CD14-positive monocyte (primary cell): ENCODE data around the gene DTD1. TPM values are rescaled to one million over a fixed set of nuclear protein-coding genes. Genes with fewer than 3 reads are reported as not detected.
A peak's percentile ranks its signal among the peaks of the same experiment; 100 is the strongest.

Experiments
- DNase-seq, 3 donors: peaks; one replicate each; pipeline ENCODE4 v3.0.0-alpha.2; 2011 to 2022
- H2AFZ ChIP-seq: 2 replicates; pipeline ENCODE4 v1.6.0; 2012; ENCODE audit warnings: mild to moderate bottlenecking, low read depth, low read length, inconsistent platforms; ENCODE audit not compliant: insufficient read depth, poor library complexity, severe bottlenecking
- H3K27ac ChIP-seq, 2 donors: 1 replicate in 1 of 2; 2 replicates in 1 of 2; pipeline ENCODE4 v1.5.1; 2012 to 2013; ENCODE audit warnings: low read length in 2 of 2, control low read depth in 1 of 2, inconsistent platforms in 1 of 2, low read depth in 1 of 2, mild to moderate bottlenecking in 1 of 2
- H3K27me3 ChIP-seq, 2 donors: one replicate each; pipeline versions ENCODE4 v1.6.0 to v1.6.1; 2011 to 2013; ENCODE audit warnings: low read length in 2 of 2; ENCODE audit not compliant: control insufficient read depth in 2 of 2, insufficient read depth in 2 of 2
- H3K36me3 ChIP-seq, 2 donors: replicated peaks in 1 of 2; 1 replicate in 1 of 2; 2 replicates in 1 of 2; pipeline versions ENCODE4 v1.5.1 to v1.6.1; 2012 to 2013; ENCODE audit warnings: low read length in 2 of 2, control low read depth in 1 of 2, inconsistent platforms in 1 of 2, mild to moderate bottlenecking in 1 of 2; ENCODE audit not compliant: insufficient read depth in 2 of 2, control insufficient read depth in 1 of 2
- H3K4me1 ChIP-seq, 2 donors: 1 replicate in 1 of 2; 2 replicates in 1 of 2; pipeline versions ENCODE4 v1.5.1 to v1.6.1; 2012 to 2013; ENCODE audit warnings: low read length in 2 of 2, control low read depth in 1 of 2, inconsistent platforms in 1 of 2, mild to moderate bottlenecking in 1 of 2, moderate library complexity in 1 of 2; ENCODE audit not compliant: insufficient read depth in 2 of 2, control insufficient read depth in 1 of 2
- H3K4me2 ChIP-seq: replicated peaks from 2 replicates; pipeline ENCODE3; 2012; ENCODE audit warnings: low read length, moderate library complexity, mild to moderate bottlenecking; ENCODE audit not compliant: poor library complexity, severe bottlenecking; ENCODE audit errors: extremely low read depth
- H3K4me3 ChIP-seq, 3 experiments: fragments of 200-600 bp in 1 of 3; sonication (generic) in 1 of 3; replicated peaks in 1 of 3; 1 replicate in 2 of 3; 2 replicates in 1 of 3; pipeline ENCODE4 v1.5.1; 2011 to 2013; ENCODE audit warnings: low read length in 3 of 3, mild to moderate bottlenecking in 3 of 3, control low read depth in 2 of 3, low read depth in 2 of 3, inconsistent platforms in 1 of 3, moderate library complexity in 1 of 3
- H3K79me2 ChIP-seq: 2 replicates; pipeline ENCODE4 v1.6.0; 2012; ENCODE audit warnings: mild to moderate bottlenecking, control low read depth, inconsistent platforms, low read length, moderate library complexity; ENCODE audit not compliant: insufficient read depth
- H3K9ac ChIP-seq: 2 replicates; pipeline ENCODE4 v1.6.0; 2017; ENCODE audit warnings: low read length, mild to moderate bottlenecking; ENCODE audit not compliant: insufficient read depth, poor library complexity, severe bottlenecking
- H3K9me3 ChIP-seq, 2 donors: replicated peaks in 1 of 2; 1 replicate in 1 of 2; 2 replicates in 1 of 2; pipeline versions ENCODE4 v1.5.1 to v1.6.1; 2012 to 2013; ENCODE audit warnings: low read length in 2 of 2, control low read depth in 1 of 2; ENCODE audit not compliant: control insufficient read depth in 1 of 2, insufficient read depth in 1 of 2
- H4K20me1 ChIP-seq: 2 replicates; pipeline ENCODE4 v1.6.0; 2012; ENCODE audit warnings: mild to moderate bottlenecking, low read length, control low read depth, moderate library complexity; ENCODE audit not compliant: insufficient read depth
- H3K27ac Mint-ChIP-seq, 7 donors: one replicate each; pipeline ENCODE4 v1.8.0; 2020; ENCODE audit warnings: mild to moderate bottlenecking in 7 of 7, mixed read lengths in 7 of 7, moderate library complexity in 6 of 7, inconsistent platforms in 2 of 7
- H3K27me3 Mint-ChIP-seq, 3 donors: one replicate each; pipeline ENCODE4 v1.8.0; 2021 to 2022; ENCODE audit warnings: low read depth in 3 of 3, mild to moderate bottlenecking in 3 of 3, mixed read lengths in 3 of 3, moderate library complexity in 3 of 3, inconsistent platforms in 1 of 3
- H3K36me3 Mint-ChIP-seq, 2 donors: one replicate each; pipeline ENCODE4 v1.8.0; 2020; ENCODE audit warnings: mixed read lengths in 2 of 2, inconsistent platforms in 1 of 2, mild to moderate bottlenecking in 1 of 2
- H3K4me1 Mint-ChIP-seq: one replicate; pipeline ENCODE4 v1.8.0; 2020; ENCODE audit warnings: mild to moderate bottlenecking, mixed read lengths
- H3K4me3 Mint-ChIP-seq, 2 donors: one replicate each; pipeline ENCODE4 v1.8.0; 2020; ENCODE audit warnings: mild to moderate bottlenecking in 2 of 2, mixed read lengths in 2 of 2, moderate library complexity in 1 of 2
- H3K9me3 Mint-ChIP-seq, 7 donors: one replicate each; pipeline ENCODE4 v1.8.0; 2020 to 2022; ENCODE audit warnings: mixed read lengths in 7 of 7, mild to moderate bottlenecking in 6 of 7, moderate library complexity in 6 of 7, inconsistent platforms in 2 of 7
- WGBS: methylation state at CpG from one replicate; pipeline ENCODE4 v1.1.5; 2013; ENCODE audit warnings: missing lambda C conversion rate; ENCODE audit not compliant: insufficient coverage; 5-methylcytosine and 5-hydroxymethylcytosine counted together
- intact Hi-C, 2 donors: fragments of 100-400 bp; cut with micrococcal nuclease; formaldehyde crosslinking; loops; one replicate each; pipeline versions ENCODE4 v1.15.0 to v1.15.1; 2023
- polyA plus RNA-seq, 3 donors: library from polyadenylated mRNA; depleted of rRNA in 1 of 3; unstranded in 2 of 3; stranded (reverse) in 1 of 3; fragments of 300-500 nt in 2 of 3; fragments of >200 nt in 1 of 3; fragmentation: Illumina TruSeq in 2 of 3; gene quantifications; 1 replicate in 2 of 3; 2 replicates in 1 of 3; pipeline ENCODE4 v1.2.3, GENCODE V29; 2012 to 2021
- TF ChIP-seq, protein P1 (sequence below): fragments of 200-600 bp; IDR thresholded peaks from one replicate; pipeline ENCODE4 v1.8.0; 2022; ENCODE audit warnings: antibody characterized with exemption, mild to moderate bottlenecking

DTD1 gene
- polyA plus RNA-seq, 3 donors, result 18.8 to 33.6 (median 26.3) TPM

DNA sequence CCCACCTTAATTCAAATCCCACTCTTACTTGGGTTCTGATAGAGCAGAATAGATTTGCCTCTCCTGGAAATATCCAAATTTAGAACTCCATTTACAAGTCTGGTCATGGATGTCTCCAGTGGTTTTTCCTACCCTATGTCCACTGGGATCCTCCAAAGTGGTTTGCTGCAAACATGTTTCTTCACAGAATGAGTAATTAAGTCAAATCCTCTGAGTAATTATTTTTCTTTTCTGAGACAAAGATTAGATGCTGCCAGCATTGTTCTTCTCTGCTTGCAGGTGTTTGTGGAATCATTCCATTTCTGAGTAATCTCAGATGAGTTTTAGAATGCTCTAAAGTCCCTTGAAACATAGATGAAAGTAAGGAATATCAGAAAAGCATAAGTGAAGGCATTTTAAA is 21.9 kb downstream of the DTD1 start:
- H3K4me3 ChIP-seq, result no peak overlapping the region
- no peaks in the 10 kb centered on the region for H4K20me1 ChIP-seq
- H3K27me3 Mint-ChIP-seq, result no peaks in the 10 kb centered on the region

DNA sequence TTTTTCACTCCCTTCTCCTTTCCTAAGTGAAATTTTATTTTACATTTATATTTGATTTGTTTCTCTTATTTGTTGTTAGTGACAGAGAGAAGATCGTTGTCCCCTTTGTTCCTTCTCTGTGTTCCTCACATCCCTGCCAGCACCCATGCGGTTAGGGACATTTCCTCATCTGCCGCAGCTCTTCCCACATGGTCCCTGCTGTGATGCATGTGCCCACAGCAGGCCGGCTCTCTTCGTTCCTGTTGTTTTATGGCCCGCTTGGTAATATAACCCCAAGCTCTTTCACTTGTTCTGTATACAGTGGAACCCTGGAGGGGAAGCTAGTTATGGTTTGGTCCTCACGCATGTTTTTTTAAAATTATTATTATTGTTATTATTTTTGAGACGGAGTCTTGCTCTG is 23.6 kb downstream of the DTD1 start:
- no peaks in the 10 kb centered on the region for H4K20me1 ChIP-seq
- H3K4me2 ChIP-seq, result no peak overlapping the region
- Mint-ChIP-seq H3K4me3 (no peak overlapping the region), H3K4me1 (peaks cover 3% of the 10 kb centered on the region), H3K36me3 (peaks cover 8% of the 10 kb centered on the region in 2 donors), H3K9me3 (peaks cover 0 to 2% (median 0%) of the 10 kb centered on the region in 7 donors), H3K27me3 (peaks cover 0 to under 1% (median 0%) of the 10 kb centered on the region in 3 donors), H3K27ac (peak overlapping the region in 1 of 7 donors; percentile 81)
- DNase-seq, result no peak
- no peaks in the 10 kb centered on the region for H3K4me1 ChIP-seq
- 93% methylated on average over 3 of the region's 8 CpGs for WGBS
- no peak overlapping the region for H3K9ac ChIP-seq
- intact Hi-C loops, result no loop called here
- H3K79me2 ChIP-seq, result no peaks in the 10 kb centered on the region
- H3K4me3 ChIP-seq, result no peak overlapping the region
- no peaks in the 10 kb centered on the region for H3K36me3 ChIP-seq
- H3K27ac ChIP-seq, result no peak overlapping the region
- TF ChIP-seq, protein P1, sequence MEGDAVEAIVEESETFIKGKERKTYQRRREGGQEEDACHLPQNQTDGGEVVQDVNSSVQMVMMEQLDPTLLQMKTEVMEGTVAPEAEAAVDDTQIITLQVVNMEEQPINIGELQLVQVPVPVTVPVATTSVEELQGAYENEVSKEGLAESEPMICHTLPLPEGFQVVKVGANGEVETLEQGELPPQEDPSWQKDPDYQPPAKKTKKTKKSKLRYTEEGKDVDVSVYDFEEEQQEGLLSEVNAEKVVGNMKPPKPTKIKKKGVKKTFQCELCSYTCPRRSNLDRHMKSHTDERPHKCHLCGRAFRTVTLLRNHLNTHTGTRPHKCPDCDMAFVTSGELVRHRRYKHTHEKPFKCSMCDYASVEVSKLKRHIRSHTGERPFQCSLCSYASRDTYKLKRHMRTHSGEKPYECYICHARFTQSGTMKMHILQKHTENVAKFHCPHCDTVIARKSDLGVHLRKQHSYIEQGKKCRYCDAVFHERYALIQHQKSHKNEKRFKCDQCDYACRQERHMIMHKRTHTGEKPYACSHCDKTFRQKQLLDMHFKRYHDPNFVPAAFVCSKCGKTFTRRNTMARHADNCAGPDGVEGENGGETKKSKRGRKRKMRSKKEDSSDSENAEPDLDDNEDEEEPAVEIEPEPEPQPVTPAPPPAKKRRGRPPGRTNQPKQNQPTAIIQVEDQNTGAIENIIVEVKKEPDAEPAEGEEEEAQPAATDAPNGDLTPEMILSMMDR, result no peak
- H3K27me3 ChIP-seq, result no peaks in the 10 kb centered on the region
- H2AFZ ChIP-seq, result no peak overlapping the region
- H3K9me3 ChIP-seq, result no peaks in the 10 kb centered on the region

More for the DNA sequence above, 21.9 kb downstream of the DTD1 start:
- Histone ChIP-seq H3K79me2 (no peaks in the 10 kb centered on the region), H3K9me3 (no peaks in the 10 kb centered on the region), H2AFZ (no peak overlapping the region), H3K4me1 (no peaks in the 10 kb centered on the region), H3K9ac (no peak overlapping the region), H3K27me3 (no peaks in the 10 kb centered on the region), H3K4me2 (no peak overlapping the region), H3K27ac (no peak overlapping the region), H3K36me3 (no peaks in the 10 kb centered on the region)
- H3K9me3 Mint-ChIP-seq, result peaks cover 0 to 2% (median 0%) of the 10 kb centered on the region in 7 donors
- DNase-seq, result no peak
- peaks cover 8% of the 10 kb centered on the region in 2 donors for H3K36me3 Mint-ChIP-seq
- intact Hi-C loops, result no loop called here
- no peak overlapping the region for H3K4me3 Mint-ChIP-seq
- H3K4me1 Mint-ChIP-seq, result peaks cover 3% of the 10 kb centered on the region
- TF ChIP-seq, protein P1, result no peak
- H3K27ac Mint-ChIP-seq, result no peak overlapping the region
